Measurements from ENCODE around the gene IPPK.

- TF ChIP-seq CTCF (IDR thresholded peaks at IDR 0.05) (no peak), POLR2A (IDR thresholded peaks at IDR 0.05) (no peak)
Measured at GRCh38 chr9:92590377-92590776, 79.6 kb downstream of the IPPK start.
